C4-2B (cell line): Measurements from ENCODE around the gene FOS.

Source experiments
- ZFX ChIP-seq: fragments of 450-650 bp; IDR thresholded peaks from 2 replicates; pipeline ENCODE4 v1.6.1; 2017
- TF ChIP-seq, protein P1 (sequence below): fragments of 450-650 bp; conservative IDR thresholded peaks from 2 replicates; pipeline ENCODE4 v1.5.1; 2017; ENCODE audit warnings: mild to moderate bottlenecking

DNA sequence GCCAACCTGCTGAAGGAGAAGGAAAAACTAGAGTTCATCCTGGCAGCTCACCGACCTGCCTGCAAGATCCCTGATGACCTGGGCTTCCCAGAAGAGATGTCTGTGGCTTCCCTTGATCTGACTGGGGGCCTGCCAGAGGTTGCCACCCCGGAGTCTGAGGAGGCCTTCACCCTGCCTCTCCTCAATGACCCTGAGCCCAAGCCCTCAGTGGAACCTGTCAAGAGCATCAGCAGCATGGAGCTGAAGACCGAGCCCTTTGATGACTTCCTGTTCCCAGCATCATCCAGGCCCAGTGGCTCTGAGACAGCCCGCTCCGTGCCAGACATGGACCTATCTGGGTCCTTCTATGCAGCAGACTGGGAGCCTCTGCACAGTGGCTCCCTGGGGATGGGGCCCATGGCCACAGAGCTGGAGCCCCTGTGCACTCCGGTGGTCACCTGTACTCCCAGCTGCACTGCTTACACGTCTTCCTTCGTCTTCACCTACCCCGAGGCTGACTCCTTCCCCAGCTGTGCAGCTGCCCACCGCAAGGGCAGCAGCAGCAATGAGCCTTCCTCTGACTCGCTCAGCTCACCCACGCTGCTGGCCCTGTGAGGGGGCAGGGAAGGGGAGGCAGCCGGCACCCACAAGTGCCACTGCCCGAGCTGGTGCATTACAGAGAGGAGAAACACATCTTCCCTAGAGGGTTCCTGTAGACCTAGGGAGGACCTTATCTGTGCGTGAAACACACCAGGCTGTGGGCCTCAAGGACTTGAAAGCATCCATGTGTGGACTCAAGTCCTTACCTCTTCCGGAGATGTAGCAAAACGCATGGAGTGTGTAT lies 2.4 kb downstream of the FOS start:
- TF ChIP-seq, protein P1, sequence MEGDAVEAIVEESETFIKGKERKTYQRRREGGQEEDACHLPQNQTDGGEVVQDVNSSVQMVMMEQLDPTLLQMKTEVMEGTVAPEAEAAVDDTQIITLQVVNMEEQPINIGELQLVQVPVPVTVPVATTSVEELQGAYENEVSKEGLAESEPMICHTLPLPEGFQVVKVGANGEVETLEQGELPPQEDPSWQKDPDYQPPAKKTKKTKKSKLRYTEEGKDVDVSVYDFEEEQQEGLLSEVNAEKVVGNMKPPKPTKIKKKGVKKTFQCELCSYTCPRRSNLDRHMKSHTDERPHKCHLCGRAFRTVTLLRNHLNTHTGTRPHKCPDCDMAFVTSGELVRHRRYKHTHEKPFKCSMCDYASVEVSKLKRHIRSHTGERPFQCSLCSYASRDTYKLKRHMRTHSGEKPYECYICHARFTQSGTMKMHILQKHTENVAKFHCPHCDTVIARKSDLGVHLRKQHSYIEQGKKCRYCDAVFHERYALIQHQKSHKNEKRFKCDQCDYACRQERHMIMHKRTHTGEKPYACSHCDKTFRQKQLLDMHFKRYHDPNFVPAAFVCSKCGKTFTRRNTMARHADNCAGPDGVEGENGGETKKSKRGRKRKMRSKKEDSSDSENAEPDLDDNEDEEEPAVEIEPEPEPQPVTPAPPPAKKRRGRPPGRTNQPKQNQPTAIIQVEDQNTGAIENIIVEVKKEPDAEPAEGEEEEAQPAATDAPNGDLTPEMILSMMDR, result no peak
- no peak for TF ChIP-seq ZFX
